ENCODE measurements around the gene PRSS37.
"Not testable (repeated sequence)": the region's sequence is repeated elsewhere in the genome, so short reads cannot be mapped to it uniquely, and the experiment has no call there.

Gene PRSS37

GRCh38 chr7:141841385-141841784, at the start of gene PRSS37:
PRSS37 (minus strand) TSS chr7:141841485; CDS start chr7:141841049, 436 bp downstream.
- no peak for DNase-seq

GRCh38 chr7:141889321-141889720, 48.0 kb upstream of the PRSS37 start:
- no peak for DNase-seq

- no peak for DNase-seq
Measured at GRCh38 chr7:141884539-141885225, 43.4 kb upstream of the PRSS37 start.

- DNase-seq = no peak
Measured at GRCh38 chr7:141880960-141881359, 39.7 kb upstream of the PRSS37 start.

GRCh38 chr7:141877365-141877764, 36.1 kb upstream of the PRSS37 start:
- no peak for DNase-seq

GRCh38 chr7:141876371-141876770, 35.1 kb upstream of the PRSS37 start:
- no peak for DNase-seq

GRCh38 chr7:141875453-141875852, 34.2 kb upstream of the PRSS37 start:
- no peak for DNase-seq

GRCh38 chr7:141874787-141875186, 33.5 kb upstream of the PRSS37 start:
- DNase-seq = no peak

GRCh38 chr7:141872931-141873330, 31.6 kb upstream of the PRSS37 start:
- DNase-seq = no peak

- DNase-seq = no peak
Measured at GRCh38 chr7:141866974-141867373, 25.7 kb upstream of the PRSS37 start.

- DNase-seq = no peak
Measured at GRCh38 chr7:141864765-141865447, 23.6 kb upstream of the PRSS37 start.

- DNase-seq = no peak
Measured at GRCh38 chr7:141860207-141860606, 18.9 kb upstream of the PRSS37 start.

GRCh38 chr7:141847996-141848395, 6.7 kb upstream of the PRSS37 start:
- DNase-seq = no peak

GRCh38 chr7:141844256-141844655, 3.0 kb upstream of the PRSS37 start:
- peak in 1 of 2 experiments; percentile 53 for DNase-seq

GRCh38 chr7:141842904-141843303, 1.6 kb upstream of the PRSS37 start:
- DNase-seq = no peak

GRCh38 chr7:141840708-141841107, 577 bp downstream of the PRSS37 start:
- no peak for DNase-seq

GRCh38 chr7:141839256-141839655, 2.0 kb downstream of the PRSS37 start:
- no peak for DNase-seq

- no peak for DNase-seq
Measured at GRCh38 chr7:141838581-141838980, 2.7 kb downstream of the PRSS37 start.

GRCh38 chr7:141837683-141838082, 3.6 kb downstream of the PRSS37 start:
- no peak for DNase-seq

- DNase-seq = not testable (repeated sequence)
Measured at GRCh38 chr7:141822432-141822831, 18.9 kb downstream of the PRSS37 start.

GRCh38 chr7:141820067-141820466, 21.2 kb downstream of the PRSS37 start:
- DNase-seq = no peak

- DNase-seq = no peak
Measured at GRCh38 chr7:141792526-141792925, 48.8 kb downstream of the PRSS37 start.

GRCh38 chr7:141789917-141790316, 51.4 kb downstream of the PRSS37 start, which contains the start of gene TAS2R5:
TAS2R5 (plus strand) TSS chr7:141790217; CDS start chr7:141790362, 145 bp downstream.
- no peak for DNase-seq

GRCh38 chr7:141788296-141788695, 53.0 kb downstream of the PRSS37 start:
- no peak for DNase-seq

All from NCI-H446 (cell line).